ENCODE measurements around the gene P2RY14. TPM values are rescaled to one million over a fixed set of nuclear protein-coding genes. Genes with fewer than 3 reads are reported as not detected.
"Not testable (repeated sequence)": the region's sequence is repeated elsewhere in the genome, so short reads cannot be mapped to it uniquely, and the experiment has no call there.

The P2RY14 gene
- total RNA-seq, 3 donors from 2014 or later (not counting 1 experiment from before 2014, with no cell fraction given) = 0.25 to 0.93 (median 0.31) TPM

DNA sequence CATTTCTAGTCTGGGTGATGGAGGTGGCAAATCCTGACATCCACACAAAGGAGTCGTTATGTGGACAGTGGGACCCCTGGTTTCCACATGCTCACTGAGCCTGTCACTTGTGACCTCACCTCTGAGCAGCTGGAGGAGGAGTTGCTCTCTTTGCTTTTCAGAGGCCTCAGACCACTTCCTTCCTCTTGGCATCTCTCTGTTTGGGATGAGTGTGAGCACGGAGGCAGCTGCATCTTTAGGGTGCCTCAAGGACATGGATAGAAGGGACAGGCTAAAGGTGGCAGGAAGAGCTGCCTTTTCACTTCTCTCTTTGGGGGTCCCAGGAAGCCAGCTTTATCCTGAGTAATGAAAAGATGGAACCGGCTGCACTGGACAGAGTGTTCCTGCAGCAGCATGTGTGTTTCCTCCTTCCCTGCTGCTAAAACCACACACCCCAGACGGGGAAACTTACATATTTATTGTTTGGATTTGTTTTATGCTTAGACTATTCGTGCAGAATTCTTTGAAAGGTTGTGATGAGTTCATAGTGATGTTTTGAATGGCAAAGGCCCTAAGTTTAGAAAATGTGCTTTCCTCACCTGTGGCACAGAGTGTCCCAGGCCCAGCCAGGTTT, 107.1 kb downstream of the P2RY14 start:
- peak in 1 of 2 donors; percentile 60 for DNase-seq
- H3K4me1 Mint-ChIP-seq = peaks cover 24 to 30% of the 10 kb centered on the region in 2 donors
- peak; percentile 46 to 62 (median 61) for ATAC-seq
- H3K9me3 Mint-ChIP-seq = no peaks in the 10 kb centered on the region
- H3K36me3 ChIP-seq (ENCODE audit: control insufficient read depth, insufficient read depth, low read length) = no peaks in the 10 kb centered on the region
- H3K9me3 ChIP-seq (ENCODE audit: control insufficient read depth, insufficient read depth, low read length) = no peaks in the 10 kb centered on the region
- no peaks in the 10 kb centered on the region for H3K27me3 Mint-ChIP-seq (ENCODE audit: low read depth in 2 of 2)
- intact Hi-C loops (cut with micrococcal nuclease) = no loop called here
- H3K4me3 ChIP-seq (ENCODE audit: low read length) = no peak overlapping the region
- H3K4me1 ChIP-seq (ENCODE audit: control insufficient read depth, insufficient read depth, low read length) = peaks cover 32% of the 10 kb centered on the region
- no peaks in the 10 kb centered on the region for H3K36me3 Mint-ChIP-seq
- 2% methylated on average over 5 of the region's 5 CpGs for WGBS (ENCODE audit: insufficient coverage)
- H3K27ac Mint-ChIP-seq = peak overlapping the region; percentile 64 to 75
- peak overlapping the region; percentile 37 for H3K4me3 Mint-ChIP-seq
- TF ChIP-seq, protein P1, sequence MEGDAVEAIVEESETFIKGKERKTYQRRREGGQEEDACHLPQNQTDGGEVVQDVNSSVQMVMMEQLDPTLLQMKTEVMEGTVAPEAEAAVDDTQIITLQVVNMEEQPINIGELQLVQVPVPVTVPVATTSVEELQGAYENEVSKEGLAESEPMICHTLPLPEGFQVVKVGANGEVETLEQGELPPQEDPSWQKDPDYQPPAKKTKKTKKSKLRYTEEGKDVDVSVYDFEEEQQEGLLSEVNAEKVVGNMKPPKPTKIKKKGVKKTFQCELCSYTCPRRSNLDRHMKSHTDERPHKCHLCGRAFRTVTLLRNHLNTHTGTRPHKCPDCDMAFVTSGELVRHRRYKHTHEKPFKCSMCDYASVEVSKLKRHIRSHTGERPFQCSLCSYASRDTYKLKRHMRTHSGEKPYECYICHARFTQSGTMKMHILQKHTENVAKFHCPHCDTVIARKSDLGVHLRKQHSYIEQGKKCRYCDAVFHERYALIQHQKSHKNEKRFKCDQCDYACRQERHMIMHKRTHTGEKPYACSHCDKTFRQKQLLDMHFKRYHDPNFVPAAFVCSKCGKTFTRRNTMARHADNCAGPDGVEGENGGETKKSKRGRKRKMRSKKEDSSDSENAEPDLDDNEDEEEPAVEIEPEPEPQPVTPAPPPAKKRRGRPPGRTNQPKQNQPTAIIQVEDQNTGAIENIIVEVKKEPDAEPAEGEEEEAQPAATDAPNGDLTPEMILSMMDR (IDR thresholded peaks at IDR 0.05) = no peak
- H3K27me3 ChIP-seq (ENCODE audit: control insufficient read depth, insufficient read depth, low read length) = no peaks in the 10 kb centered on the region
- H3K27ac ChIP-seq (ENCODE audit: low read length) = peak overlapping the region; percentile 65

DNA sequence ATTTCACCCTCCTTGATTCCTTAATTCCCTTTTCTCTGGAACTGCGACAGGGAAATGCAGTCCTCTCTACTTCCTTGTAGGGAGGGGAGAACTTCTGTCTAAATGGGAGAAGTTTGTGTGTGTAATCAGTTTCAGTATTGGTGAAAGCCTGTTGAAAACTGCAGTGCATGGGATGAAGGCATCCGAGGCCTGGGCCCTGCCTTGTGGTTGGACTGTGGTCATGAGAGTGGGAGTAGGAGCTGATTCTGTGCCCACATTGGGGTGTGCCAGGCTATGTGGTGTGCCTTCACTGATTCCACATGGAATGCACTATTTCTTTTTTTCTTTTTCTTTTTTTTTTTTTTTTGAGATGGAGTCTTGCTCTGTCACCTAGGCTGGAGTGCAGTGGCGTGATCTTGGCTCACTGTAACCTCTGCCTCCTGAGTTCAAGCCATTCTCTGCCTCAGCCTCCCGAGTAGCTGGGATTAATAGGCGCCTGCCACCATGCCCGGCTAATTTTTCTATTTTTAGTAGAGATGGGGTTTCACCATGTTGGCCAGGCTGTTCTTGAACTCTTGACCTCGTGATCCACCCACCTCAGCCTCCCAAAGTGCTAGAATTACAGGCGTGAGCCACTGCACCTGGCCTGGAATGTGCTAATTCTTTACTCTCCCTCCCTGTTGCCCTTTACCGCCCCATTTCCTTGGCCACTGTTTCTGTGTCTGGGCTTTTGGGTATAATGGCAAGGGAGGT, 108.2 kb downstream of the P2RY14 start:
- peak overlapping the region; percentile 65 for H3K27ac ChIP-seq (ENCODE audit: low read length)
- H3K4me1 Mint-ChIP-seq = peaks cover 24 to 30% of the 10 kb centered on the region in 2 donors
- DNase-seq = peak in 1 of 2 donors; percentile 38

DNA sequence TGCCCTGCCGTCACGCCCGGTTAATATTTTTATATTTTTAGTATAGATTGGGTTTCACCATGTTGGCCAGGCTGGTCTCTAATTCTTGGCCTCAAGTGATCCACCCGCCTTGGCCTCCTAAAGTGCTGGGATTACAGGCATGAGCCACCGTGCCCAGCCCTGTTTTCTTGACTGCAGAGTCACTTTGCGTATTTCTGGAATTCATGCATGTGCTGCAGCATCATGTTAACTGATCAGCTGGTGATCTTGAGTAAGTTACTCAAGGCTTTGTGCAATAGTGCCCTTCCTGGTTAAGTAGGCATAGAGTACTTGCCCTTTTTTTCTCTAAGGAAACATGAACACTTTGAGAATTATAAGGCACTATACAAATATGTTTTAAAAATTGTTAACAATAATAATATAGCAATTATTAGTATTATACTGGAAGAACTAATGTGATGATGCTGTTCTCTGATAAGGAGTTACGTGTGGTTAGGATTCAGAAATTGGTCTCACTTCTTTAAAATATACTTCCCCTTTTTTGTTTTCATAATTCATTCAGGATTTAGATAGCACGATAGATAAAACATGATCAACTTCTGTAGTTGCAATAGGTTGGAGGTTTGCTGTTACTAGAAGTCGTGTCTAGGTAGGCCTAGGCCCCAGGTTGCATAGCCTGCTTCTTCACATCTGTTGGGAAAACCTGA, 108.9 kb downstream of the P2RY14 start:
- Mint-ChIP-seq H3K27me3 (ENCODE audit: low read depth in 2 of 2) (no peaks in the 10 kb centered on the region), H3K9me3 (no peaks in the 10 kb centered on the region), H3K4me1 (peaks cover 24 to 30% of the 10 kb centered on the region in 2 donors), H3K4me3 (no peak overlapping the region), H3K36me3 (no peaks in the 10 kb centered on the region), H3K27ac (peak overlapping the region in 1 of 2 donors; percentile 75)
- no peak overlapping the region for H3K4me3 ChIP-seq (ENCODE audit: low read length)
- no peaks in the 10 kb centered on the region for H3K27me3 ChIP-seq (ENCODE audit: control insufficient read depth, insufficient read depth, low read length)
- 78% methylated on average over 8 of the region's 9 CpGs for WGBS (ENCODE audit: insufficient coverage)
- ATAC-seq (peak in 1 of 3 donors; percentile 55), DNase-seq (no peak)
- H3K27ac ChIP-seq (ENCODE audit: low read length) = peak overlapping the region; percentile 65
- TF ChIP-seq, protein P1 (IDR thresholded peaks at IDR 0.05) = no peak
- H3K9me3 ChIP-seq (ENCODE audit: control insufficient read depth, insufficient read depth, low read length) = no peaks in the 10 kb centered on the region
- intact Hi-C loops (cut with micrococcal nuclease) = loop anchor here (2.0 kb wide), 1 partner anchor 33 kb away; the partner anchor contains the start of gene GPR171
- H3K4me1 ChIP-seq (ENCODE audit: control insufficient read depth, insufficient read depth, low read length) = peaks cover 32% of the 10 kb centered on the region
- no peaks in the 10 kb centered on the region for H3K36me3 ChIP-seq (ENCODE audit: control insufficient read depth, insufficient read depth, low read length)

More for the DNA sequence above, 108.2 kb downstream of the P2RY14 start:
- H3K27me3 Mint-ChIP-seq (ENCODE audit: low read depth in 2 of 2); H3K36me3 ChIP-seq (ENCODE audit: control insufficient read depth, insufficient read depth, low read length); H3K4me3 Mint-ChIP-seq; H3K9me3 Mint-ChIP-seq; H3K4me3 ChIP-seq (ENCODE audit: low read length); H3K36me3 Mint-ChIP-seq; H3K9me3 ChIP-seq (ENCODE audit: control insufficient read depth, insufficient read depth, low read length); H3K27me3 ChIP-seq (ENCODE audit: control insufficient read depth, insufficient read depth, low read length): not testable (repeated sequence)
- intact Hi-C loops (cut with micrococcal nuclease) = loop anchor here (2.0 kb wide), 1 partner anchor 33 kb away; the partner anchor contains the start of gene GPR171
- WGBS (ENCODE audit: insufficient coverage) = 25% methylated on average over 6 of the region's 9 CpGs
- peaks cover 32% of the 10 kb centered on the region for H3K4me1 ChIP-seq (ENCODE audit: control insufficient read depth, insufficient read depth, low read length)
- ATAC-seq = peak in 2 of 3 donors; percentile 26 to 45
- H3K27ac Mint-ChIP-seq = peak overlapping the region; percentile 64 to 75
